MM.1S (cell line): ENCODE data around the gene ZNF331.

Experiments
- EZH2 ChIP-seq: fragments of 300-600 bp; sonication (generic); optimal IDR thresholded peaks from 2 replicates; pipeline ENCODE3; 2017; ENCODE audit warnings: low read depth, mild to moderate bottlenecking, antibody characterized with exemption, low read length, mixed read lengths
- TF ChIP-seq, protein P1 (sequence below): fragments of 300-600 bp; sonication (generic); IDR thresholded peaks from 2 replicates; pipeline ENCODE4 v1.5.1; 2016; ENCODE audit warnings: antibody characterized with exemption, low read length, mixed read lengths

DNA sequence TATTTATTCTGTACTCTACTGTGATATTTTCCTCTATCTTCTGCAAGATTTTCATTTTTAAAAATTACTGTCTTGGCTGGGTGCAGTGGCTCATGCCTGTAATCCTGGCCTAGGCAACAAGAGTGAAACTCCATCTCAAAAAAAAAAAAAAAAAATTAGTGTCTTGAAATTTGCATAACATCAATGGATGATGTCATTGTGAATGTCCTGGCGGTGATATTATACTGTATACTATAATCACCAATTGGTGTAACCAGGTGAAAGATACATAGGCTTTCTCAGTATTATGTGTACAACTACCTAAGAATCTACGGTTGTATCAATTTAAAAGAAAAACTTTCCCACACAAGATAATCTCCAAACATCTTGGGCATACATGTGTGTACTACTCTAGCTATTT lies 15.2 kb downstream of the ZNF331 start:
- TF ChIP-seq, protein P1, sequence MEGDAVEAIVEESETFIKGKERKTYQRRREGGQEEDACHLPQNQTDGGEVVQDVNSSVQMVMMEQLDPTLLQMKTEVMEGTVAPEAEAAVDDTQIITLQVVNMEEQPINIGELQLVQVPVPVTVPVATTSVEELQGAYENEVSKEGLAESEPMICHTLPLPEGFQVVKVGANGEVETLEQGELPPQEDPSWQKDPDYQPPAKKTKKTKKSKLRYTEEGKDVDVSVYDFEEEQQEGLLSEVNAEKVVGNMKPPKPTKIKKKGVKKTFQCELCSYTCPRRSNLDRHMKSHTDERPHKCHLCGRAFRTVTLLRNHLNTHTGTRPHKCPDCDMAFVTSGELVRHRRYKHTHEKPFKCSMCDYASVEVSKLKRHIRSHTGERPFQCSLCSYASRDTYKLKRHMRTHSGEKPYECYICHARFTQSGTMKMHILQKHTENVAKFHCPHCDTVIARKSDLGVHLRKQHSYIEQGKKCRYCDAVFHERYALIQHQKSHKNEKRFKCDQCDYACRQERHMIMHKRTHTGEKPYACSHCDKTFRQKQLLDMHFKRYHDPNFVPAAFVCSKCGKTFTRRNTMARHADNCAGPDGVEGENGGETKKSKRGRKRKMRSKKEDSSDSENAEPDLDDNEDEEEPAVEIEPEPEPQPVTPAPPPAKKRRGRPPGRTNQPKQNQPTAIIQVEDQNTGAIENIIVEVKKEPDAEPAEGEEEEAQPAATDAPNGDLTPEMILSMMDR: no peak
- no peak for TF ChIP-seq EZH2
